ENCODE measurements around the gene HS6ST1.

The HS6ST1 gene

GRCh38 chr2:128304330-128304714 is 14.3 kb downstream of the HS6ST1 start:
- H3K4me3 ChIP-seq (ENCODE audit: low read length) = no peak overlapping the region
- TF ChIP-seq CTCF (conservative IDR thresholded peaks at IDR 0.05; ENCODE audit: low read length) = no peak
- no peak for DNase-seq (ENCODE audit: low read depth)

- no peak for DNase-seq (ENCODE audit: low read depth)
- H3K4me3 ChIP-seq (ENCODE audit: low read length) = no peak overlapping the region
- TF ChIP-seq CTCF (conservative IDR thresholded peaks at IDR 0.05; ENCODE audit: low read length) = no peak
Measured at GRCh38 chr2:128303911-128304310, 14.8 kb downstream of the HS6ST1 start.

- DNase-seq (ENCODE audit: low read depth) = no peak
- TF ChIP-seq CTCF (conservative IDR thresholded peaks at IDR 0.05; ENCODE audit: low read length) = no peak
- no peak overlapping the region for H3K4me3 ChIP-seq (ENCODE audit: low read length)
Measured at GRCh38 chr2:128303095-128303791, 15.4 kb downstream of the HS6ST1 start.

- TF ChIP-seq CTCF (conservative IDR thresholded peaks at IDR 0.05; ENCODE audit: low read length) = no peak
- no peak overlapping the region for H3K4me3 ChIP-seq (ENCODE audit: low read length)
- DNase-seq (ENCODE audit: low read depth) = no peak
Measured at GRCh38 chr2:128302744-128303067, 16.0 kb downstream of the HS6ST1 start.

GRCh38 chr2:128302011-128302743 is 16.5 kb downstream of the HS6ST1 start:
- H3K4me3 ChIP-seq (ENCODE audit: low read length) = no peak overlapping the region
- no peak for TF ChIP-seq CTCF (conservative IDR thresholded peaks at IDR 0.05; ENCODE audit: low read length)
- no peak for DNase-seq (ENCODE audit: low read depth)

GRCh38 chr2:128301501-128301966 is 17.1 kb downstream of the HS6ST1 start:
- DNase-seq (ENCODE audit: low read depth) = peak; percentile 99
- TF ChIP-seq CTCF (conservative IDR thresholded peaks at IDR 0.05; ENCODE audit: low read length) = no peak

GRCh38 chr2:128301021-128301420 is 17.6 kb downstream of the HS6ST1 start:
- DNase-seq (ENCODE audit: low read depth) = no peak
- peak overlapping the region; percentile 23; the same call in 1 of the 2 replicates for H3K4me3 ChIP-seq (ENCODE audit: low read length)
- no peak for TF ChIP-seq CTCF (conservative IDR thresholded peaks at IDR 0.05; ENCODE audit: low read length)

More at GRCh38 chr2:128301501-128301966, 17.1 kb downstream of the HS6ST1 start:
- 0 out of 2 replicates have a peak overlapping the region, but pooled peaks have one; percentile 18 for H3K4me3 ChIP-seq (ENCODE audit: low read length)
